ENCODE results near the gene POLR3E. TPM values are rescaled to one million over a fixed set of nuclear protein-coding genes. Genes with fewer than 3 reads are reported as not detected.

POLR3E gene
- total RNA-seq, 1 donor from 2014 or later = 31.5 TPM

DNA sequence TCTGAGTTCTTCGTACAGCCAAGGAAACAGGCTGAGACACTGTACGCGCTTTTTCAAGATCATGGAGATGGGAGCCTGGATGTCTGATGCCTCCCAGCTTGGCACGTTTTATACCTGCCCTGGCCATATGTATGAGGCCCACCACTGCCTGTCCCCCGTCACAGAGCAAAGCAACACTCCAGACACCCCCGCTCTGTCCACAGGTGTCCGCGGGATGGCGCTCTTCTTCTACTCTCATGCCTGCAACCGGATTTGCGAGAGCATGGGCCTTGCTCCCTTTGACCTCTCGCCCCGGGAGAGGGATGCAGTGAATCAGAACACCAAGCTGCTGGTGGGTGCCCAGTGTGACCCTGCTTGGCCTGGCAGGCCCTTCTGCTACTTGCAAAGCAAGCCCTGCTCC lies 39.8 kb upstream of the POLR3E start:
- no peak for DNase-seq

GRCh38 chr16:22260490-22260889 lies 36.7 kb upstream of the POLR3E start:
- Mint-ChIP-seq H3K4me1 (ENCODE audit: low read depth, unreplicated experiment) (peaks cover 12% of the 10 kb centered on the region), H3K27ac (ENCODE audit: unreplicated experiment) (no peak overlapping the region), H3K27me3 (ENCODE audit: unreplicated experiment) (peaks cover 1% of the 10 kb centered on the region), H3K36me3 (ENCODE audit: unreplicated experiment) (peaks cover 14% of the 10 kb centered on the region), H3K9me3 (ENCODE audit: unreplicated experiment) (peaks cover 3% of the 10 kb centered on the region), H3K4me3 (ENCODE audit: unreplicated experiment) (no peak overlapping the region)
- no peak for DNase-seq
- TF ChIP-seq, protein P1, sequence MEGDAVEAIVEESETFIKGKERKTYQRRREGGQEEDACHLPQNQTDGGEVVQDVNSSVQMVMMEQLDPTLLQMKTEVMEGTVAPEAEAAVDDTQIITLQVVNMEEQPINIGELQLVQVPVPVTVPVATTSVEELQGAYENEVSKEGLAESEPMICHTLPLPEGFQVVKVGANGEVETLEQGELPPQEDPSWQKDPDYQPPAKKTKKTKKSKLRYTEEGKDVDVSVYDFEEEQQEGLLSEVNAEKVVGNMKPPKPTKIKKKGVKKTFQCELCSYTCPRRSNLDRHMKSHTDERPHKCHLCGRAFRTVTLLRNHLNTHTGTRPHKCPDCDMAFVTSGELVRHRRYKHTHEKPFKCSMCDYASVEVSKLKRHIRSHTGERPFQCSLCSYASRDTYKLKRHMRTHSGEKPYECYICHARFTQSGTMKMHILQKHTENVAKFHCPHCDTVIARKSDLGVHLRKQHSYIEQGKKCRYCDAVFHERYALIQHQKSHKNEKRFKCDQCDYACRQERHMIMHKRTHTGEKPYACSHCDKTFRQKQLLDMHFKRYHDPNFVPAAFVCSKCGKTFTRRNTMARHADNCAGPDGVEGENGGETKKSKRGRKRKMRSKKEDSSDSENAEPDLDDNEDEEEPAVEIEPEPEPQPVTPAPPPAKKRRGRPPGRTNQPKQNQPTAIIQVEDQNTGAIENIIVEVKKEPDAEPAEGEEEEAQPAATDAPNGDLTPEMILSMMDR (IDR thresholded peaks at IDR 0.05; ENCODE audit: partially characterized antibody, unreplicated experiment) = no peak

More for the DNA sequence above, 39.8 kb upstream of the POLR3E start:
- Mint-ChIP-seq H3K4me3 (ENCODE audit: unreplicated experiment) (no peak overlapping the region), H3K27me3 (ENCODE audit: unreplicated experiment) (no peaks in the 10 kb centered on the region), H3K4me1 (ENCODE audit: low read depth, unreplicated experiment) (no peaks in the 10 kb centered on the region), H3K27ac (ENCODE audit: unreplicated experiment) (no peak overlapping the region), H3K36me3 (ENCODE audit: unreplicated experiment) (peaks cover 21% of the 10 kb centered on the region), H3K9me3 (ENCODE audit: unreplicated experiment) (no peaks in the 10 kb centered on the region)
- TF ChIP-seq, protein P1 (IDR thresholded peaks at IDR 0.05; ENCODE audit: partially characterized antibody, unreplicated experiment) = no peak

DNA sequence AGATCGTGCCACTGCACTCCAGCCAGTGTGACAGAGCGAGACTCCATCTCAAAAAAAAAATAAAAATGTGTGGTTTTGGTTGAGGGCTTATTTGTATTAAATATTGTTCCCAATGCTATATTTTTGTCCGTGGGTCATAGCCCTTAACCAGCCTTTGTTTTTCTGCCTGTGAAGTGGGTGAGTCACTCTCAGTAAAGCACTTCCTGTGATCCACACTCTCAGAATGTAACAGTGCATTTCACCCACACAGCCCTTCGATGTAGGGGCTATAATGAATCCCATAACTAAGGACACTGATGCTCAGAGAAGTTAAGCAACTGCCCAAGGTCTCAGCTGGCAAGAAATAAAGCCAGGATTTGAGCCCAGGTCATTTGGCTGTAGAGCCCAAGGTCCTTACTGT lies 34.7 kb upstream of the POLR3E start:
- no peak overlapping the region for H3K27ac Mint-ChIP-seq (ENCODE audit: unreplicated experiment)
- peaks cover 5% of the 10 kb centered on the region for H3K9me3 Mint-ChIP-seq (ENCODE audit: unreplicated experiment)
- peaks cover 1% of the 10 kb centered on the region for H3K27me3 Mint-ChIP-seq (ENCODE audit: unreplicated experiment)
- TF ChIP-seq, protein P1 (IDR thresholded peaks at IDR 0.05; ENCODE audit: partially characterized antibody, unreplicated experiment) = no peak
- H3K36me3 Mint-ChIP-seq (ENCODE audit: unreplicated experiment) = peaks cover 14% of the 10 kb centered on the region
- H3K4me1 Mint-ChIP-seq (ENCODE audit: low read depth, unreplicated experiment) = peaks cover 22% of the 10 kb centered on the region
- no peak overlapping the region for H3K4me3 Mint-ChIP-seq (ENCODE audit: unreplicated experiment)
- no peak for DNase-seq

- peak overlapping the region; percentile 67 for H3K27ac Mint-ChIP-seq (ENCODE audit: unreplicated experiment)
- peaks cover 1% of the 10 kb centered on the region for H3K27me3 Mint-ChIP-seq (ENCODE audit: unreplicated experiment)
- H3K4me1 Mint-ChIP-seq (ENCODE audit: low read depth, unreplicated experiment) = peaks cover 24% of the 10 kb centered on the region
- H3K9me3 Mint-ChIP-seq (ENCODE audit: unreplicated experiment) = peaks cover 5% of the 10 kb centered on the region
- peak overlapping the region; percentile 3 for H3K4me3 Mint-ChIP-seq (ENCODE audit: unreplicated experiment)
- H3K36me3 Mint-ChIP-seq (ENCODE audit: unreplicated experiment) = no peaks in the 10 kb centered on the region
- peak; percentile 45 for DNase-seq
- TF ChIP-seq, protein P1 (IDR thresholded peaks at IDR 0.05; ENCODE audit: partially characterized antibody, unreplicated experiment) = no peak
Observed at GRCh38 chr16:22264786-22265185, 32.4 kb upstream of the POLR3E start.

DNA sequence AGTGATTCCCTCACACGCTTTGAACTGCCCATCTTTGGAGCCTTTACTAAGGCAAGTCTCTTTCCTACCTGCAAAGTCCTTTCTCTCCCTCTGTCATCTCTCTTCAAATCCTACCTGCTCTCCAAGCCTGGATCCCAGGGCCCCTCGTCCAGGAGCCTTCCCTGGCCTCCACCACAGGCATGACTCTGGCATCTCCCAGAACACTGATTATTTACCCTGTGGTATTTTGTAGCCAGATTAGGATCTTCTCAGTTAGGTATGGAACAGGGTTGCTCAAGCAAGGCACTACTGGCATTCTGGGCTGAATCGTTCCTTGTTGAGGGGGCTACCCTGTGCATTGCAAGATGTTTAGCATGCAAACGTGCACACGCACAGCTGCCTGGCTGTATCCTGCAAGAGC lies 31.9 kb upstream of the POLR3E start:
- Mint-ChIP-seq H3K4me1 (ENCODE audit: low read depth, unreplicated experiment) (peaks cover 24% of the 10 kb centered on the region), H3K27me3 (ENCODE audit: unreplicated experiment) (peaks cover 1% of the 10 kb centered on the region), H3K36me3 (ENCODE audit: unreplicated experiment) (no peaks in the 10 kb centered on the region), H3K27ac (ENCODE audit: unreplicated experiment) (peak overlapping the region; percentile 67), H3K9me3 (ENCODE audit: unreplicated experiment) (peaks cover 5% of the 10 kb centered on the region), H3K4me3 (ENCODE audit: unreplicated experiment) (peak overlapping the region; percentile 61)
- no peak for DNase-seq
- TF ChIP-seq, protein P1 (IDR thresholded peaks at IDR 0.05; ENCODE audit: partially characterized antibody, unreplicated experiment) = no peak
